Measurements from ENCODE around the gene RRAGD.

The RRAGD gene

GRCh38 chr6:89335164-89335563, 76.9 kb downstream of the RRAGD start:
- no peak for DNase-seq

GRCh38 chr6:89330910-89331309, 81.2 kb downstream of the RRAGD start:
- no peak for DNase-seq

- no peak for DNase-seq
Observed at GRCh38 chr6:89328976-89329375, 83.1 kb downstream of the RRAGD start.

- DNase-seq = no peak
Observed at GRCh38 chr6:89324304-89324703, 87.8 kb downstream of the RRAGD start.

GRCh38 chr6:89323511-89323971, 88.5 kb downstream of the RRAGD start:
- DNase-seq = no peak

GRCh38 chr6:89321131-89321970, 90.7 kb downstream of the RRAGD start:
- DNase-seq = no peak

- no peak for DNase-seq
Observed at GRCh38 chr6:89320012-89320559, 92.0 kb downstream of the RRAGD start.

- DNase-seq = no peak
Observed at GRCh38 chr6:89317067-89317466, 95.0 kb downstream of the RRAGD start.

GRCh38 chr6:89315249-89315885, 96.7 kb downstream of the RRAGD start, which contains the start of gene GABRR2:
Gene GABRR2, minus strand, starts transcription at chr6:89315299. Its CDS starts 134 bp downstream, at chr6:89315165.
- no peak for DNase-seq

GRCh38 chr6:89314692-89315091, 97.4 kb downstream of the RRAGD start:
- no peak for DNase-seq

All from CD4-positive, alpha-beta T cell treated with Interleukin-17A for 1 hour (primary cell).